H1 (cell line): ENCODE measurements around the gene SOHLH1.

ENCODE experiments used
- BCL11A ChIP-seq, 2 experiments: IDR thresholded peaks; one replicate each; pipeline ENCODE4 v1.6.1; 2011; ENCODE audit warnings: low read depth in 2 of 2, low read length in 2 of 2, mild to moderate bottlenecking in 2 of 2
- CBX5 ChIP-seq: fragments of 300-800, 300-1000 bp; sonication (generic); IDR thresholded peaks from 2 replicates; pipeline ENCODE4 v1.7.1; 2016; ENCODE audit warnings: antibody characterized with exemption, low read length, low read depth
- CHD2 ChIP-seq: IDR thresholded peaks from 2 replicates; pipeline ENCODE4 v1.6.1; 2012; ENCODE audit warnings: low read length, improper control_type of control experiment
- CTCF ChIP-seq, 3 experiments: IDR thresholded peaks; 1 replicate in 2 of 3; 2 replicates in 1 of 3; pipeline versions ENCODE4 v1.5.1 to v1.6.1; 2011; ENCODE audit warnings: low read length in 3 of 3, mild to moderate bottlenecking in 3 of 3, inconsistent platforms in 2 of 3, low read depth in 1 of 3, moderate library complexity in 1 of 3; ENCODE audit not compliant: insufficient read depth in 1 of 3; ENCODE audit errors: control extremely low read depth in 1 of 3
- EP300 ChIP-seq, 2 experiments: IDR thresholded peaks; 1 replicate in 1 of 2; 2 replicates in 1 of 2; pipeline ENCODE4 v1.6.1; 2011 to 2012; ENCODE audit warnings: low read depth in 2 of 2, low read length in 2 of 2, mild to moderate bottlenecking in 2 of 2, borderline replicate concordance in 1 of 2, inconsistent platforms in 1 of 2, moderate library complexity in 1 of 2
- EZH2 ChIP-seq: fragments of 200-600 bp; sonication (generic); IDR thresholded peaks from 2 replicates; pipeline ENCODE4 v1.7.1; 2012; ENCODE audit warnings: low read depth, mild to moderate bottlenecking, moderate library complexity, low read length, inconsistent platforms; ENCODE audit not compliant: severe bottlenecking
- GTF2F1 ChIP-seq: IDR thresholded peaks from 2 replicates; pipeline ENCODE4 v1.6.1; 2012; ENCODE audit warnings: low read depth, low read length, improper control_type of control experiment, borderline replicate concordance
- POLR2A ChIP-seq, 2 experiments: IDR thresholded peaks; 1 replicate in 1 of 2; 2 replicates in 1 of 2; pipeline ENCODE4 v1.6.1; 2011; ENCODE audit warnings: low read depth in 2 of 2, low read length in 2 of 2, mild to moderate bottlenecking in 2 of 2; ENCODE audit errors: control extremely low read depth in 1 of 2
- POLR2AphosphoS5 ChIP-seq: IDR thresholded peaks from 2 replicates; pipeline ENCODE4 v1.6.1; 2011; ENCODE audit warnings: low read depth, low read length
- RXRA ChIP-seq: IDR thresholded peaks from 2 replicates; pipeline ENCODE4 v1.6.1; 2011; ENCODE audit warnings: low read depth, mild to moderate bottlenecking, low read length, moderate library complexity; ENCODE audit not compliant: insufficient read depth
- TBP ChIP-seq: IDR thresholded peaks from 2 replicates; pipeline ENCODE4 v1.6.1; 2011; ENCODE audit warnings: low read depth, low read length, improper control_type of control experiment

- TF ChIP-seq BCL11A (IDR thresholded peaks at IDR 0.05; ENCODE audit: low read depth in 2 of 2, low read length in 2 of 2) = no peak
- TF ChIP-seq CTCF (IDR thresholded peaks at IDR 0.05; ENCODE audit: control extremely low read depth in 1 of 3, insufficient read depth in 1 of 3, low read depth in 1 of 3, low read length in 3 of 3) = no peak
- TF ChIP-seq POLR2A (IDR thresholded peaks at IDR 0.05; ENCODE audit: control extremely low read depth in 1 of 2, low read depth in 2 of 2, low read length in 2 of 2) = no peak
- no peak for TF ChIP-seq EZH2
- no peak for TF ChIP-seq POLR2AphosphoS5
- no peak for TF ChIP-seq GTF2F1
- TF ChIP-seq EP300 (IDR thresholded peaks at IDR 0.05; ENCODE audit: borderline replicate concordance in 1 of 2, low read depth in 2 of 2, low read length in 2 of 2) = no peak
- no peak for TF ChIP-seq CBX5
- TF ChIP-seq TBP = no peak
- no peak for TF ChIP-seq RXRA
- no peak for TF ChIP-seq CHD2
Measured at GRCh38 chr9:135727257-135727875, 28.1 kb upstream of the SOHLH1 start.
